ENCODE data around the gene SLC6A8.

- TF ChIP-seq EZH2 (IDR thresholded peaks at IDR 0.05), result no peak
- no peak for TF ChIP-seq POLR2AphosphoS5 (IDR thresholded peaks at IDR 0.05; ENCODE audit: borderline replicate concordance, low read depth, low read length)
- no peak for TF ChIP-seq FOXP2 (optimal IDR thresholded peaks at IDR 0.05; ENCODE audit: control extremely low read depth, extremely low read length, insufficient read depth)
These were observed 29.7 kb downstream of the SLC6A8 start for GRCh38 chrX:153717445-153717844.

Data from SK-N-MC (cell line).